ENCODE results near the gene PLPPR2. TPM values are rescaled to one million over a fixed set of nuclear protein-coding genes. Genes with fewer than 3 reads are reported as not detected.

Gene PLPPR2
- total RNA-seq, 1 donor from 2014 or later = 77.0 TPM

GRCh38 chr19:11380653-11381537, 25.7 kb downstream of the PLPPR2 start:
- Mint-ChIP-seq H3K36me3 (ENCODE audit: unreplicated experiment) (no peaks in the 10 kb centered on the region), H3K27me3 (ENCODE audit: unreplicated experiment) (peaks cover 15% of the 10 kb centered on the region), H3K4me1 (ENCODE audit: low read depth, unreplicated experiment) (peaks cover 8% of the 10 kb centered on the region), H3K9me3 (ENCODE audit: unreplicated experiment) (peaks cover 9% of the 10 kb centered on the region), H3K27ac (ENCODE audit: unreplicated experiment) (peak overlapping the region; percentile 91), H3K4me3 (ENCODE audit: unreplicated experiment) (peak overlapping the region; percentile 92)
- TF ChIP-seq CTCF (IDR thresholded peaks at IDR 0.05; ENCODE audit: partially characterized antibody, unreplicated experiment) = peak; percentile 60
- peak; percentile 93 for DNase-seq

GRCh38 chr19:11382898-11383705, 27.9 kb downstream of the PLPPR2 start:
- peak; percentile 74 for DNase-seq
- TF ChIP-seq CTCF (IDR thresholded peaks at IDR 0.05; ENCODE audit: partially characterized antibody, unreplicated experiment) = peak; percentile 84
- peak overlapping the region; percentile 76 for H3K4me3 Mint-ChIP-seq (ENCODE audit: unreplicated experiment)
- no peaks in the 10 kb centered on the region for H3K36me3 Mint-ChIP-seq (ENCODE audit: unreplicated experiment)
- H3K9me3 Mint-ChIP-seq (ENCODE audit: unreplicated experiment) = peaks cover 8% of the 10 kb centered on the region
- H3K27me3 Mint-ChIP-seq (ENCODE audit: unreplicated experiment) = peaks cover 9% of the 10 kb centered on the region
- peak overlapping the region; percentile 22 for H3K27ac Mint-ChIP-seq (ENCODE audit: unreplicated experiment)
- peaks cover 6% of the 10 kb centered on the region for H3K4me1 Mint-ChIP-seq (ENCODE audit: low read depth, unreplicated experiment)

GRCh38 chr19:11383706-11384048, 28.4 kb downstream of the PLPPR2 start:
- H3K27me3 Mint-ChIP-seq (ENCODE audit: unreplicated experiment) = peaks cover 9% of the 10 kb centered on the region
- peak overlapping the region; percentile 22 for H3K27ac Mint-ChIP-seq (ENCODE audit: unreplicated experiment)

GRCh38 chr19:11384778-11385129, 29.5 kb downstream of the PLPPR2 start:
- Mint-ChIP-seq H3K4me3 (ENCODE audit: unreplicated experiment) (peak overlapping the region; percentile 74), H3K27me3 (ENCODE audit: unreplicated experiment) (peaks cover 9% of the 10 kb centered on the region), H3K27ac (ENCODE audit: unreplicated experiment) (peak overlapping the region; percentile 70), H3K4me1 (ENCODE audit: low read depth, unreplicated experiment) (peaks cover 6% of the 10 kb centered on the region), H3K9me3 (ENCODE audit: unreplicated experiment) (peaks cover 8% of the 10 kb centered on the region), H3K36me3 (ENCODE audit: unreplicated experiment) (no peaks in the 10 kb centered on the region)
- DNase-seq = no peak
- no peak for TF ChIP-seq CTCF (IDR thresholded peaks at IDR 0.05; ENCODE audit: partially characterized antibody, unreplicated experiment)

More at GRCh38 chr19:11383706-11384048, 28.4 kb downstream of the PLPPR2 start:
- DNase-seq = no peak
- Mint-ChIP-seq H3K9me3 (ENCODE audit: unreplicated experiment) (peaks cover 8% of the 10 kb centered on the region), H3K4me3 (ENCODE audit: unreplicated experiment) (peak overlapping the region; percentile 55), H3K4me1 (ENCODE audit: low read depth, unreplicated experiment) (peaks cover 6% of the 10 kb centered on the region), H3K36me3 (ENCODE audit: unreplicated experiment) (no peaks in the 10 kb centered on the region)
- no peak for TF ChIP-seq CTCF (IDR thresholded peaks at IDR 0.05; ENCODE audit: partially characterized antibody, unreplicated experiment)

All from glutamatergic neuron (in vitro differentiated cells).